ENCODE measurements around the gene ZNF277.

Gene ZNF277

GRCh38 chr7:112358513-112358912 lies 152.0 kb downstream of the ZNF277 start:
- no peak overlapping the region for H3K4me3 ChIP-seq (ENCODE audit: control insufficient read depth, low read depth, low read length)
- DNase-seq (ENCODE audit: low read depth): no peak
- no peak for TF ChIP-seq CTCF (conservative IDR thresholded peaks at IDR 0.05; ENCODE audit: control insufficient read depth, insufficient read depth, low read depth, low read length)

GRCh38 chr7:112359086-112359485 lies 152.6 kb downstream of the ZNF277 start:
- TF ChIP-seq CTCF (conservative IDR thresholded peaks at IDR 0.05; ENCODE audit: control insufficient read depth, insufficient read depth, low read depth, low read length): no peak
- no peak overlapping the region for H3K4me3 ChIP-seq (ENCODE audit: control insufficient read depth, low read depth, low read length)
- no peak for DNase-seq (ENCODE audit: low read depth)

- DNase-seq (ENCODE audit: low read depth): no peak
- TF ChIP-seq CTCF (conservative IDR thresholded peaks at IDR 0.05; ENCODE audit: control insufficient read depth, insufficient read depth, low read depth, low read length): no peak
- H3K4me3 ChIP-seq (ENCODE audit: control insufficient read depth, low read depth, low read length): no peak overlapping the region
These were observed 154.2 kb downstream of the ZNF277 start for GRCh38 chr7:112360681-112361080.

- TF ChIP-seq CTCF (conservative IDR thresholded peaks at IDR 0.05; ENCODE audit: control insufficient read depth, insufficient read depth, low read depth, low read length): no peak
- no peak overlapping the region for H3K4me3 ChIP-seq (ENCODE audit: control insufficient read depth, low read depth, low read length)
- no peak for DNase-seq (ENCODE audit: low read depth)
These were observed 154.7 kb downstream of the ZNF277 start for GRCh38 chr7:112361154-112361553.

- H3K4me3 ChIP-seq (ENCODE audit: control insufficient read depth, low read depth, low read length): no peak overlapping the region
- no peak for TF ChIP-seq CTCF (conservative IDR thresholded peaks at IDR 0.05; ENCODE audit: control insufficient read depth, insufficient read depth, low read depth, low read length)
- no peak for DNase-seq (ENCODE audit: low read depth)
These were observed 155.7 kb downstream of the ZNF277 start for GRCh38 chr7:112362053-112362650.

GRCh38 chr7:112362731-112363131 lies 156.2 kb downstream of the ZNF277 start:
- TF ChIP-seq CTCF (conservative IDR thresholded peaks at IDR 0.05; ENCODE audit: control insufficient read depth, insufficient read depth, low read depth, low read length): no peak
- no peak overlapping the region for H3K4me3 ChIP-seq (ENCODE audit: control insufficient read depth, low read depth, low read length)
- DNase-seq (ENCODE audit: low read depth): no peak

- no peak for TF ChIP-seq CTCF (conservative IDR thresholded peaks at IDR 0.05; ENCODE audit: control insufficient read depth, insufficient read depth, low read depth, low read length)
- no peak for DNase-seq (ENCODE audit: low read depth)
- H3K4me3 ChIP-seq (ENCODE audit: control insufficient read depth, low read depth, low read length): no peak overlapping the region
These were observed 157.9 kb downstream of the ZNF277 start for GRCh38 chr7:112364388-112364787.
